WERI-Rb-1 (cell line): Measurements from ENCODE around the gene DGLUCY.
A peak's percentile ranks its signal among the peaks of the same experiment; 100 is the strongest.

Source experiments
- DNase-seq: peaks from one replicate; pipeline ENCODE4 v3.0.0-alpha.2; 2020
- H3K27ac ChIP-seq: fragments of 250-450 bp; sonication (Bioruptor Pico); 2 replicates; pipeline ENCODE4 v1.5.1; 2020; ENCODE audit warnings: mild to moderate bottlenecking, moderate library complexity
- H3K27me3 ChIP-seq: fragments of 250-450 bp; sonication (Bioruptor Pico); 2 replicates; pipeline ENCODE4 v1.5.1; 2021; ENCODE audit warnings: mild to moderate bottlenecking, low read depth, moderate library complexity; ENCODE audit not compliant: insufficient read depth, severe bottlenecking
- H3K36me3 ChIP-seq: fragments of 250-450 bp; sonication (Bioruptor Pico); 2 replicates; pipeline ENCODE4 v1.5.1; 2020; ENCODE audit warnings: mild to moderate bottlenecking, moderate library complexity
- H3K4me3 ChIP-seq: 2 replicates; pipeline ENCODE4 v1.5.1; 2011; ENCODE audit warnings: low read depth, mild to moderate bottlenecking, control low read depth, low read length
- H3K9me3 ChIP-seq: fragments of 250-450 bp; sonication (Bioruptor Pico); 2 replicates; pipeline ENCODE4 v1.5.1; 2021; ENCODE audit warnings: mild to moderate bottlenecking, moderate library complexity; ENCODE audit not compliant: severe bottlenecking
- CTCF ChIP-seq: IDR thresholded peaks from 2 replicates; pipeline ENCODE4 v1.5.1; 2011; ENCODE audit warnings: low read depth, mild to moderate bottlenecking, control low read depth, inconsistent platforms, low read length

DGLUCY gene

GRCh38 chr14:91138511-91139359 is 24.9 kb downstream of the DGLUCY start:
- H3K27me3 ChIP-seq = no peaks in the 10 kb centered on the region
- DNase-seq = peak; percentile 38
- no peaks in the 10 kb centered on the region for H3K36me3 ChIP-seq
- no peak overlapping the region for H3K4me3 ChIP-seq
- H3K27ac ChIP-seq = no peak overlapping the region
- peak; percentile 61 for TF ChIP-seq CTCF
- H3K9me3 ChIP-seq = no peaks in the 10 kb centered on the region

GRCh38 chr14:91139776-91140175 is 25.9 kb downstream of the DGLUCY start:
- DNase-seq = no peak
- no peak for TF ChIP-seq CTCF
- Histone ChIP-seq H3K27me3 (no peaks in the 10 kb centered on the region), H3K4me3 (no peak overlapping the region), H3K27ac (no peak overlapping the region), H3K9me3 (no peaks in the 10 kb centered on the region), H3K36me3 (no peaks in the 10 kb centered on the region)

GRCh38 chr14:91140672-91141071 is 26.8 kb downstream of the DGLUCY start:
- peak; percentile 59 for DNase-seq
- Histone ChIP-seq H3K36me3 (no peaks in the 10 kb centered on the region), H3K9me3 (no peaks in the 10 kb centered on the region), H3K4me3 (no peak overlapping the region), H3K27ac (no peak overlapping the region), H3K27me3 (no peaks in the 10 kb centered on the region)
- TF ChIP-seq CTCF = peak; percentile 67

- no peaks in the 10 kb centered on the region for H3K36me3 ChIP-seq
- no peak overlapping the region for H3K27ac ChIP-seq
- no peak overlapping the region for H3K4me3 ChIP-seq
- no peak for TF ChIP-seq CTCF
- no peaks in the 10 kb centered on the region for H3K27me3 ChIP-seq
- no peaks in the 10 kb centered on the region for H3K9me3 ChIP-seq
- no peak for DNase-seq
Observed at GRCh38 chr14:91142214-91142668, 28.4 kb downstream of the DGLUCY start.

- Histone ChIP-seq H3K9me3 (no peaks in the 10 kb centered on the region), H3K36me3 (peaks cover 3% of the 10 kb centered on the region; the same call in 1 of the 2 replicates), H3K27me3 (no peaks in the 10 kb centered on the region), H3K4me3 (no peak overlapping the region), H3K27ac (no peak overlapping the region)
- TF ChIP-seq CTCF = no peak
- no peak for DNase-seq
Observed at GRCh38 chr14:91143862-91144261, 30.0 kb downstream of the DGLUCY start.
